Measurements from ENCODE around the gene S100A4.
"Not testable (repeated sequence)": the region's sequence is repeated elsewhere in the genome, so short reads cannot be mapped to it uniquely, and the experiment has no call there.

GRCh38 chr1:153575081-153575491 is 29.5 kb upstream of the S100A4 start:
- TF ChIP-seq CTCF, POLR2A (IDR thresholded peaks at IDR 0.05): not testable (repeated sequence)

Data from esophagus squamous epithelium (tissue), 4 donors.